Activated T-cell treated with anti-CD3 and anti-CD28 coated beads, Interleukin-2, amount 50 U/mL, for 4 hours (primary cell): ENCODE data around the gene HTR3E. TPM values are rescaled to one million over a fixed set of nuclear protein-coding genes. Genes with fewer than 3 reads are reported as not detected.
"Not testable (repeated sequence)": the region's sequence is repeated elsewhere in the genome, so short reads cannot be mapped to it uniquely, and the experiment has no call there.

Experiments
- ATAC-seq, 2 donors: fragments of 200-7000 bp; cut with Tn5 transposase; one replicate each; pipeline ENCODE4 v1.10.0; 2021
- DNase-seq: peaks from one replicate; pipeline ENCODE4 v3.0.0-alpha.2; 2020
- H3K27me3 Mint-ChIP-seq: one replicate; pipeline ENCODE4 v1.8.0; 2021; ENCODE audit warnings: low read depth, mixed read lengths
- H3K36me3 Mint-ChIP-seq: one replicate; pipeline ENCODE4 v1.8.0; 2022; ENCODE audit warnings: mixed read lengths; ENCODE audit not compliant: insufficient read depth
- H3K4me1 Mint-ChIP-seq: one replicate; pipeline ENCODE4 v1.8.0; 2021; ENCODE audit warnings: low read depth, mixed read lengths
- H3K4me3 Mint-ChIP-seq: one replicate; pipeline ENCODE4 v1.8.0; 2021; ENCODE audit warnings: mild to moderate bottlenecking, moderate library complexity, mixed read lengths
- H3K9me3 Mint-ChIP-seq: one replicate; pipeline ENCODE4 v1.8.0; 2021; ENCODE audit warnings: mixed read lengths
- total RNA-seq, 3 donors: library from RNA; stranded (reverse); gene quantifications; one replicate each; pipeline ENCODE4 v1.2.1, GENCODE V29; 2021

Gene HTR3E
- not detected for total RNA-seq

GRCh38 chr3:184096811-184097383 lies at the start of gene HTR3E:
Gene HTR3E (plus strand): TSS chr3:184097064. CDS start chr3:184097530, 466 bp downstream.
- no peak for ATAC-seq
- H3K4me1 Mint-ChIP-seq: no peaks in the 10 kb centered on the region
- no peaks in the 10 kb centered on the region for H3K36me3 Mint-ChIP-seq
- H3K4me3 Mint-ChIP-seq: no peak within 1 kb of the TSS
- DNase-seq: no peak
- peaks cover 6% of the 10 kb centered on the region for H3K9me3 Mint-ChIP-seq
- H3K27me3 Mint-ChIP-seq: peaks cover 11% of the 10 kb centered on the region

- DNase-seq (no peak), ATAC-seq (no peak)
- H3K9me3 Mint-ChIP-seq: no peaks in the 10 kb centered on the region
- H3K27me3 Mint-ChIP-seq: peaks cover 15% of the 10 kb centered on the region
- no peaks in the 10 kb centered on the region for H3K4me1 Mint-ChIP-seq
- H3K36me3 Mint-ChIP-seq: no peaks in the 10 kb centered on the region
- no peak overlapping the region for H3K4me3 Mint-ChIP-seq
Measured at GRCh38 chr3:184050217-184050847, 46.5 kb upstream of the HTR3E start.

GRCh38 chr3:184052767-184053166 lies 44.1 kb upstream of the HTR3E start, which contains the start of gene HTR3C:
Gene HTR3C (plus strand): TSS chr3:184053047. CDS start chr3:184053081, 34 bp downstream.
- Mint-ChIP-seq H3K36me3 (no peaks in the 10 kb centered on the region), H3K27me3 (peaks cover 15% of the 10 kb centered on the region), H3K4me1 (no peaks in the 10 kb centered on the region), H3K9me3 (no peaks in the 10 kb centered on the region), H3K4me3 (no peak within 1 kb of the TSS)
- ATAC-seq: no peak
- DNase-seq: no peak

- H3K9me3 Mint-ChIP-seq: no peaks in the 10 kb centered on the region
- DNase-seq (no peak), ATAC-seq (no peak)
- H3K27me3 Mint-ChIP-seq: peaks cover 2% of the 10 kb centered on the region
- H3K4me1 Mint-ChIP-seq: no peaks in the 10 kb centered on the region
- H3K4me3 Mint-ChIP-seq: no peak overlapping the region
- no peaks in the 10 kb centered on the region for H3K36me3 Mint-ChIP-seq
Measured at GRCh38 chr3:184058029-184058428, 38.8 kb upstream of the HTR3E start.

- ATAC-seq: no peak
- H3K4me3 Mint-ChIP-seq: no peak overlapping the region
- H3K9me3 Mint-ChIP-seq: no peaks in the 10 kb centered on the region
Measured at GRCh38 chr3:184059424-184059823, 37.4 kb upstream of the HTR3E start.

GRCh38 chr3:184062637-184063036 lies 34.2 kb upstream of the HTR3E start:
- no peak for DNase-seq
- no peaks in the 10 kb centered on the region for H3K36me3 Mint-ChIP-seq
- ATAC-seq: no peak
- no peaks in the 10 kb centered on the region for H3K4me1 Mint-ChIP-seq
- H3K27me3 Mint-ChIP-seq: peaks cover 7% of the 10 kb centered on the region
- no peaks in the 10 kb centered on the region for H3K9me3 Mint-ChIP-seq
- H3K4me3 Mint-ChIP-seq: no peak overlapping the region

More at GRCh38 chr3:184059424-184059823, 37.4 kb upstream of the HTR3E start:
- Mint-ChIP-seq H3K4me1 (no peaks in the 10 kb centered on the region), H3K27me3 (peaks cover 2% of the 10 kb centered on the region), H3K36me3 (no peaks in the 10 kb centered on the region)
- no peak for DNase-seq

GRCh38 chr3:184066211-184066610 lies 30.7 kb upstream of the HTR3E start:
- Mint-ChIP-seq H3K4me1 (no peaks in the 10 kb centered on the region), H3K9me3 (peaks cover 6% of the 10 kb centered on the region), H3K4me3 (no peak overlapping the region), H3K36me3 (no peaks in the 10 kb centered on the region), H3K27me3 (peaks cover 17% of the 10 kb centered on the region)
- ATAC-seq (no peak), DNase-seq (no peak)

GRCh38 chr3:184067573-184068055 lies 29.2 kb upstream of the HTR3E start:
- ATAC-seq (no peak), DNase-seq (no peak)
- Mint-ChIP-seq H3K9me3 (peaks cover 6% of the 10 kb centered on the region), H3K27me3 (peaks cover 15% of the 10 kb centered on the region), H3K4me1 (no peaks in the 10 kb centered on the region), H3K4me3 (no peak overlapping the region), H3K36me3 (no peaks in the 10 kb centered on the region)

- peaks cover 6% of the 10 kb centered on the region for H3K9me3 Mint-ChIP-seq
- peaks cover 15% of the 10 kb centered on the region for H3K27me3 Mint-ChIP-seq
- ATAC-seq: no peak
- no peak for DNase-seq
- H3K36me3 Mint-ChIP-seq: no peaks in the 10 kb centered on the region
- no peaks in the 10 kb centered on the region for H3K4me1 Mint-ChIP-seq
- H3K4me3 Mint-ChIP-seq: no peak overlapping the region
Measured at GRCh38 chr3:184068344-184068743, 28.5 kb upstream of the HTR3E start.

GRCh38 chr3:184071142-184071541 lies 25.7 kb upstream of the HTR3E start:
- not testable (repeated sequence) for H3K4me3 Mint-ChIP-seq, ATAC-seq, H3K9me3 Mint-ChIP-seq, H3K4me1 Mint-ChIP-seq, DNase-seq, H3K36me3 Mint-ChIP-seq
- H3K27me3 Mint-ChIP-seq: peaks cover 24% of the 10 kb centered on the region

- no peak for ATAC-seq
- Mint-ChIP-seq H3K9me3 (peaks cover 6% of the 10 kb centered on the region), H3K4me3 (no peak overlapping the region), H3K27me3 (peaks cover 22% of the 10 kb centered on the region), H3K4me1 (no peaks in the 10 kb centered on the region), H3K36me3 (no peaks in the 10 kb centered on the region)
- no peak for DNase-seq
Measured at GRCh38 chr3:184073621-184074020, 23.2 kb upstream of the HTR3E start.

- Mint-ChIP-seq H3K4me1 (no peaks in the 10 kb centered on the region), H3K27me3 (peaks cover 14% of the 10 kb centered on the region), H3K36me3 (no peaks in the 10 kb centered on the region), H3K9me3 (peaks cover 3% of the 10 kb centered on the region), H3K4me3 (no peak overlapping the region)
- ATAC-seq (no peak), DNase-seq (no peak)
Measured at GRCh38 chr3:184075901-184076300, 21.0 kb upstream of the HTR3E start.

- no peaks in the 10 kb centered on the region for H3K36me3 Mint-ChIP-seq
- no peak overlapping the region for H3K4me3 Mint-ChIP-seq
- ATAC-seq: no peak
Measured at GRCh38 chr3:184077881-184078280, 19.0 kb upstream of the HTR3E start.

GRCh38 chr3:184078851-184079250 lies 18.0 kb upstream of the HTR3E start:
- Mint-ChIP-seq H3K9me3 (no peaks in the 10 kb centered on the region), H3K4me1 (no peaks in the 10 kb centered on the region), H3K36me3 (no peaks in the 10 kb centered on the region), H3K27me3 (peaks cover 7% of the 10 kb centered on the region), H3K4me3 (no peak overlapping the region)
- DNase-seq (no peak), ATAC-seq (no peak)

More at GRCh38 chr3:184077881-184078280, 19.0 kb upstream of the HTR3E start:
- Mint-ChIP-seq H3K9me3 (no peaks in the 10 kb centered on the region), H3K27me3 (peaks cover 12% of the 10 kb centered on the region), H3K4me1 (no peaks in the 10 kb centered on the region)
- no peak for DNase-seq
